Measurements from ENCODE around the gene ACLY.

Gene ACLY

DNA sequence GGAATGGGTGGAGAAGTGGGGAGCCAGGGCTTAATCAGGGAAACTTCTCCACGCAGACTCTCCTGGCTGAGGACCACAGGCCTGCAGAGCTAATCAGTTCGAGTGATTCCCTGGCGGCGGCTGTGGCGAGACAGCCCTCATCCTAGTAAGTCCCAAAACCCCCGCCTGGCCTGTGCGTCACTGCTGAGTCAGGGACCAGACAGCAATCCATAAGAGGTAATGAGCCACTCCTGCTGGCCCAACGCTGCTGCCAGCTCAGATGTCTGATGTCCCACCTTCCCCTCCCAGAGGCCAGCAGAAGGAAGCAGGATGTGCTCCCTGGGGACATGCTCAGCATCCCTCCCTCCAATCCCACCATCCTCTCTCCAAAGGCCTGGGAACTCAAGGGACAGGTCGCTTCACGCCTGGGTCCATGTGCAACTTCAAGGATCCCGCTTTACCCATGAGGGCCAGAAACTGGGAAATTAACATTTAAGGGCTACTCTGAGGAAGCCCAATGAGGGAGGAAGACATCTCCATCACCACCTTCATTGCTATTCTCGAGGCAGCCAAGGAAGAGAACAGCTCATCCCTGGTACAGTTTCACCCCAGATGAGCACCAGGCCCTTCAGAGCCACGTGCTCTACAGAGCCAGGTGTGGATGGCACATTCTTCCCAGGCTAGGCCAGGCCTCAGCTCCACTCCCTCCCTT lies 7.9 kb downstream of the ACLY start:
- TF ChIP-seq, protein P1, sequence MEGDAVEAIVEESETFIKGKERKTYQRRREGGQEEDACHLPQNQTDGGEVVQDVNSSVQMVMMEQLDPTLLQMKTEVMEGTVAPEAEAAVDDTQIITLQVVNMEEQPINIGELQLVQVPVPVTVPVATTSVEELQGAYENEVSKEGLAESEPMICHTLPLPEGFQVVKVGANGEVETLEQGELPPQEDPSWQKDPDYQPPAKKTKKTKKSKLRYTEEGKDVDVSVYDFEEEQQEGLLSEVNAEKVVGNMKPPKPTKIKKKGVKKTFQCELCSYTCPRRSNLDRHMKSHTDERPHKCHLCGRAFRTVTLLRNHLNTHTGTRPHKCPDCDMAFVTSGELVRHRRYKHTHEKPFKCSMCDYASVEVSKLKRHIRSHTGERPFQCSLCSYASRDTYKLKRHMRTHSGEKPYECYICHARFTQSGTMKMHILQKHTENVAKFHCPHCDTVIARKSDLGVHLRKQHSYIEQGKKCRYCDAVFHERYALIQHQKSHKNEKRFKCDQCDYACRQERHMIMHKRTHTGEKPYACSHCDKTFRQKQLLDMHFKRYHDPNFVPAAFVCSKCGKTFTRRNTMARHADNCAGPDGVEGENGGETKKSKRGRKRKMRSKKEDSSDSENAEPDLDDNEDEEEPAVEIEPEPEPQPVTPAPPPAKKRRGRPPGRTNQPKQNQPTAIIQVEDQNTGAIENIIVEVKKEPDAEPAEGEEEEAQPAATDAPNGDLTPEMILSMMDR (IDR thresholded peaks at IDR 0.05; ENCODE audit: control insufficient read depth, extremely low read depth, insufficient read depth): no peak
- DNase-seq (ENCODE audit: low read depth): no peak
- no peak overlapping the region for H3K4me3 ChIP-seq (ENCODE audit: low read depth, low read length)

DNA sequence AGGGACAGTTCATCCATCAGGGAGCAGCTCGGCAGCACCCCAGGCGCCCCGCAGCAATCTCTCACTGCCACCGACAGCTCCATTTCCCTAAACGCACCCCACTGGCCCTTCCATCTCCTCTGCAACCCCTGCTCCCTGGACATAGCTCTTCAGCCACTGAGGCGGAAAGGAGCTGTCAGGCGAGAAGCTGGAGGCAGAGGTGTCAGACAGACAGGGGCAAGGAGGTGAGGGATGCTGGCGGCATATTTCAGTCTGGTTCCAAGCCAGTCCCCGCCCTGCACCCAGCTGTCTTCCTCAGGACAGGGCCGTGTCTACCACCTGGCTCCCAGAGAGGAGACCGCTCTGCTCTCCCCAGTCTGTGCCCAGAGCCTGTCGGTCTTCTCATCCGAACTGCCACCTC lies 9.7 kb downstream of the ACLY start:
- H3K4me3 ChIP-seq (ENCODE audit: low read depth, low read length): no peak overlapping the region
- TF ChIP-seq, protein P1 (IDR thresholded peaks at IDR 0.05; ENCODE audit: control insufficient read depth, extremely low read depth, insufficient read depth): no peak
- no peak for DNase-seq (ENCODE audit: low read depth)

DNA sequence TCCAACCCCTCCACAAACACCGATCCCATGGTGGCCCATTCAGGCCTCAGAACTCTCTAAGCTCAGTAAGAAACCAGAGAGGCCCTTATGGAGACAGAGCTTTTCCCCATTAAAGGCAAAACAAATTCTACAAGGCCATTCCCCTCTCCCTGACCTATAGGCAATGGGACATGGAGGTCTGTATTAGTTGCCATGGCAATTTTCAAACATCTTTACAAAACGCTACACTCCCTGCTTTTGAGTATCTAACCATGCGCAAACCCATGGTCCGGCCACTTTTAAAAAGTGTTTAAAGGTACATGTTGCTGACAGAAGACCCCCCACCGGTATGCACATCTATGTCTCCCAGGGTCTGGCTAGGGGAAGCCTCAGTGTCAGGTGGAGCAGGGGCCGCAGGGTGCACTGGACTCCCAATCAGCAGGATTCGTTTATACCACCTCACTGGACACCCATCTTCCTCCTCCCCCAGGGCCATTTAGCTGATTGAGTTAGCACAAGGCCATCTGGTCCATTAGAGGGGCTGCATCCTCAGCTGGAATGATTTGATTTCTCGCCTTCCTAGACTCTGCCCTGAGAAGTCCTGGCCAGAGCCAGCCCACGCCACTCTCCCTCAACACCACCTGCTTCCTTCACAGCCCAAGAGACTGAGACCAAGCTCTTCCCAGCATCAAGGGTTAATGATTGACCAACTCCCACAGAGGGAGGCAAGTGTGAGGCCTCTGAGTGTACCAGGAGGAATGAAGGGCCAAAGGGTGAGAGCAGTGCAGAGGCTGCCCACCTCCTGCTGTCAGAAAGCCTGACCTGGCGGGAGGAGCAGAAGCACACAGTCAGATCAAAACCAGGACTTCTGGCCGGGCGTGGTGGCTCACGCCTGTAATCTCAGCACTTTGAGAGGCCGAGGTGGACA lies 10.9 kb downstream of the ACLY start:
- DNase-seq (ENCODE audit: low read depth): no peak
- no peak overlapping the region for H3K4me3 ChIP-seq (ENCODE audit: low read depth, low read length)
- TF ChIP-seq, protein P1 (IDR thresholded peaks at IDR 0.05; ENCODE audit: control insufficient read depth, extremely low read depth, insufficient read depth): no peak

DNA sequence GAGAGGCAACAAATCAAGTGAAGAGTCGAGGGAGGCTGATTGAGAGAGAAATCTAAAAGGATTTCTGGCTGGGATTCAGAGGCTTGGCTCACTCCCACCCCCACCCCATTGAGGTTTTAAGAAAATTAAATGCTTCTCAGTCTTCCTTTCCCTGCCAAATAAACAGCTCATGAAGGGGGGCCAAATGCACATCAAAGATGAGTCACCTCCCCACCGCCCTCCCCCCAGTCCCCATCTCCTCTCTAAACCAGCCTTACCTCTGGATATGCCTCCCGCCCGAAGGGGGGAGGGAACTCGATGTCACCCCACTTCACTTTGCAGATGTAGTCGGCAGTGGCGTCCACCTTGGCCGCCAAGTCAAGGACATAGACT lies 11.6 kb downstream of the ACLY start:
- H3K4me3 ChIP-seq (ENCODE audit: low read depth, low read length): no peak overlapping the region
- TF ChIP-seq, protein P1 (IDR thresholded peaks at IDR 0.05; ENCODE audit: control insufficient read depth, extremely low read depth, insufficient read depth): no peak
- DNase-seq (ENCODE audit: low read depth): no peak

DNA sequence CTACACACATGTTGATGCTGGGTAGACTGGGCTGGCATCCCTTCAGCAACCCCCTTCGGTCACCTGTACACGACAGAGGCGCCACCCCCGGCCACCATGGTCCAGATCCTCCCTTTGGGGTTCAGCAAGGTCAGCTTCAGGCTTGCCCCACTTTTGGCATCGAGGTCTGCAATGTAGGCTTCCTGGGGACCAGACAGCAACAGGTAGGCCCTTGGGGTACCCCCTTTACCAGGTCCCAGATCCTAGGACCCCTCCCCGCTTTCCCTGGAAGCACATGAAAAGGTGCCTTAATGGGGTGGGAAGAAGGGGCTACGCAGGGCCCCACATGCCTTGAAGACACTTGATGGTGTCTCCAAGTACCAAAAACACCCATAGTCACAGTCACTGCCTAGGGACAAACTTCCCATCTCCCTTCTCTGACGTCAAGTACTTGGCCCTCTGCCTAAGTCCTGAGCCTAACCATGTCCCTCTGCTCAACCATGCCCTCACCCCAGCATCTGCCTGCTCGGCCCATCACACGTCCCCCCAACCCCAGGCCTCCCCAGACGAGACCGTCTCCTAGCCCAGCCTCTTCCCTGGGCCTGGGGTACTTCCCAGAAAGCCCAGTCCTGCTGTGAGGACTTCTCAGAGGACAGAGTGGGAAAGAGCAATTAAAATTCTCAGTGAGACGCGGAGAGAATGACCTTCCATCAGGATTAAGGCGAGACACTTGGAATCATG lies 12.1 kb downstream of the ACLY start:
- H3K4me3 ChIP-seq (ENCODE audit: low read depth, low read length): no peak overlapping the region
- no peak for DNase-seq (ENCODE audit: low read depth)
- TF ChIP-seq, protein P1 (IDR thresholded peaks at IDR 0.05; ENCODE audit: control insufficient read depth, extremely low read depth, insufficient read depth): no peak

DNA sequence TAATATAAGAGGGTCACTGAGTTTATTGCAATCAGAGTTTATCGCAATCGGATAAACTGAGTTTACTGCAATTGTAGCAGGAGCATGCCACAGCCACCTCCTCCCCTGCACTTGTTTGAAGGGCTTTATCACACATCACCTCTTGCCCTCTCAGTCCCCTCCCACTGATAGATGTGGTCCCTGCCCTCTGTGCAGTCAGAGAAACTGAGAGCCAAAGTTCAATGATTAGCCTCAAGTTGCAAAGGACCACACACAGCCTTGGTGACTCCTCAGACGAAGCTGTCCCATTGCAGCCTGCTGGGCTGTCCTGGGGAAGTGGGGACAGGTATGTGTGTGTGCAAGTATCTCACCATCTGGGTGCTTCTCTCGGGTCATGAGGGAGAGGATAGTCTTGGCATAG lies 13.6 kb downstream of the ACLY start:
- no peak for DNase-seq (ENCODE audit: low read depth)
- TF ChIP-seq, protein P1 (IDR thresholded peaks at IDR 0.05; ENCODE audit: control insufficient read depth, extremely low read depth, insufficient read depth): no peak
- no peak overlapping the region for H3K4me3 ChIP-seq (ENCODE audit: low read depth, low read length)
